K562 (cell line): ENCODE data around the gene GRM2. TPM values are rescaled to one million over a fixed set of nuclear protein-coding genes. Genes with fewer than 3 reads are reported as not detected.

Source experiments
- CREB3 ChIP-seq: fragments of 450-650 bp; conservative IDR thresholded peaks from 2 replicates; pipeline ENCODE4 v1.6.1; 2016; ENCODE audit warnings: missing genetic modification characterization, low read depth, mild to moderate bottlenecking, missing compliant biosample characterization, moderate library complexity
- CREBBP ChIP-seq: IDR thresholded peaks from one replicate; pipeline ENCODE4 v1.6.1; 2012; ENCODE audit warnings: low read depth, mild to moderate bottlenecking, control low read depth, inconsistent platforms, low read length
- E2F5 ChIP-seq: sonication (generic); formaldehyde crosslinking; IDR thresholded peaks from 2 replicates; pipeline ENCODE4 v1.8.0; 2022; ENCODE audit warnings: mild to moderate bottlenecking, missing genetic modification reagents
- EHMT2 ChIP-seq: fragments of 450-650 bp; IDR thresholded peaks from 2 replicates; pipeline ENCODE4 v1.6.1; 2018; ENCODE audit warnings: antibody characterized with exemption
- KLF16 ChIP-seq: IDR thresholded peaks from 2 replicates; pipeline ENCODE4 v1.6.1; 2016; ENCODE audit warnings: antibody characterized with exemption
- MYC ChIP-seq, 2 experiments: fragments of 250-450 bp in 1 of 2; sonication (Bioruptor Pico) in 1 of 2; IDR thresholded peaks; 2 replicates each; pipeline versions ENCODE4 v1.5.1 to v1.6.1; 2012 to 2021; ENCODE audit warnings: low read depth in 2 of 2, borderline replicate concordance in 1 of 2, improper control_type of control experiment in 1 of 2, low read length in 1 of 2, mild to moderate bottlenecking in 1 of 2, moderate library complexity in 1 of 2
- NCOA2 ChIP-seq, 2 experiments: fragments of 450-650 bp; IDR thresholded peaks; 2 replicates each; pipeline ENCODE4 v1.6.1; 2018; ENCODE audit warnings: mild to moderate bottlenecking in 2 of 2, moderate library complexity in 1 of 2; ENCODE audit not compliant: partially characterized antibody in 2 of 2
- NFIX ChIP-seq: fragments of 250-450 bp; sonication (Bioruptor Pico); IDR thresholded peaks from 2 replicates; pipeline ENCODE4 v1.4.0; 2020; ENCODE audit warnings: low read depth, mild to moderate bottlenecking, moderate library complexity
- NFXL1 ChIP-seq: fragments of 450-650 bp; formaldehyde crosslinking; IDR thresholded peaks from 2 replicates; pipeline ENCODE4 v1.4.0; 2021; ENCODE audit warnings: mild to moderate bottlenecking
- PCBP1 ChIP-seq: fragments of 200-400 bp; formaldehyde crosslinking; IDR thresholded peaks from 2 replicates; pipeline ENCODE4 v1.6.1; 2018; ENCODE audit warnings: mild to moderate bottlenecking, low read depth, low read length; ENCODE audit not compliant: poor library complexity, severe bottlenecking
- PHB2 ChIP-seq: fragments of 450-650 bp; IDR thresholded peaks from 2 replicates; pipeline ENCODE4 v1.6.1; 2017; ENCODE audit warnings: low read depth
- SRSF3 ChIP-seq: fragments of 200-400 bp; formaldehyde crosslinking; IDR thresholded peaks from 2 replicates; pipeline ENCODE4 v1.6.1; 2016; ENCODE audit warnings: mild to moderate bottlenecking, low read length, moderate library complexity; ENCODE audit not compliant: insufficient read depth
- STAT6 ChIP-seq: sonication (generic); formaldehyde crosslinking; IDR thresholded peaks from 2 replicates; pipeline ENCODE4 v1.8.1; 2023; ENCODE audit warnings: mild to moderate bottlenecking, missing genetic modification reagents
- TCF7 ChIP-seq: sonication (generic); IDR thresholded peaks from 2 replicates; pipeline ENCODE4 v1.6.1; 2016; ENCODE audit warnings: antibody characterized with exemption, borderline replicate concordance
- YY1 ChIP-seq, 3 experiments: IDR thresholded peaks; 2 replicates each; pipeline ENCODE4 v1.6.1; 2011; ENCODE audit warnings: low read length in 2 of 3, mild to moderate bottlenecking in 2 of 3, moderate library complexity in 2 of 3, borderline replicate concordance in 1 of 3, control low read depth in 1 of 3, low read depth in 1 of 3; ENCODE audit not compliant: insufficient read depth in 3 of 3, insufficient replicate concordance in 2 of 3, control insufficient read depth in 1 of 3, insufficient read length in 1 of 3; ENCODE audit errors: extremely low read depth in 1 of 3
- ZBTB9 ChIP-seq: fragments of 450-650 bp; formaldehyde crosslinking; IDR thresholded peaks from 2 replicates; pipeline ENCODE4 v1.4.0; 2020; ENCODE audit warnings: mild to moderate bottlenecking, moderate library complexity
- ZNF184 ChIP-seq: sonication (generic); formaldehyde crosslinking; IDR thresholded peaks from 2 replicates; pipeline ENCODE4 v1.5.0; 2020; ENCODE audit warnings: missing genetic modification reagents
- ZNF449 ChIP-seq: fragments of 250-450 bp; sonication (Bioruptor Pico); IDR thresholded peaks from 2 replicates; pipeline ENCODE4 v1.8.0; 2022; ENCODE audit warnings: moderate library complexity, mild to moderate bottlenecking, inconsistent platforms
- ZNF717 ChIP-seq: fragments of 250-450 bp; sonication (Bioruptor Pico); IDR thresholded peaks from 2 replicates; pipeline ENCODE4 v1.5.0; 2021
- polyA plus RNA-seq, 8 experiments: library from polyadenylated mRNA; depleted of rRNA in 4 of 8; stranded (reverse) in 5 of 8; unstranded in 3 of 8; fragments of >200 nt; fragmentation: Nextera tagmentation in 2 of 8; fragmentation: Illumina TruSeq in 1 of 8; extraction: Ambion mirVana in 2 of 8; extraction: Trizol in 1 of 8; gene quantifications; 2 replicates each; pipeline versions ENCODE4 v1.2.1 to v1.2.3, GENCODE V29; 2011 to 2014; ENCODE audit warnings: inconsistent platforms in 1 of 8, missing spikeins in 1 of 8
- total RNA-seq, 7 experiments: library from RNA; depleted of rRNA in 6 of 7; stranded (reverse); fragments of >200 nt in 6 of 7; fragmentation: Illumina TruSeq in 2 of 7; extraction: Trizol in 2 of 7; gene quantifications; 2 replicates each; pipeline versions ENCODE4 v1.2.1 to v1.2.3, GENCODE V29; 2011 to 2021; ENCODE audit warnings: low replicate concordance in 1 of 7

Gene GRM2
- total and polyA plus RNA-seq, 9 of the 15 experiments (the other 6 are each of a cell fraction or from before 2014, with no cell fraction given) = not detected

- TF ChIP-seq YY1 (IDR thresholded peaks at IDR 0.05; ENCODE audit: borderline replicate concordance in 1 of 3, control insufficient read depth in 1 of 3, extremely low read depth in 1 of 3, insufficient read depth in 3 of 3, insufficient read length in 1 of 3, insufficient replicate concordance in 2 of 3, low read depth in 1 of 3, low read length in 2 of 3) (peak in 1 of 3 experiments; percentile 15), CREB3 (no peak), ZNF449 (CRISPR knock-in tag) (no peak), EHMT2 (no peak), KLF16 (no peak), MYC (IDR thresholded peaks at IDR 0.05; ENCODE audit: low read depth, low read length) (peak; percentile 40; the same call in 1 of the 2 replicates), MYC (CRISPR knock-in tag; IDR thresholded peaks at IDR 0.05; ENCODE audit: borderline replicate concordance, low read depth) (no peak), TCF7 (no peak), PCBP1 (no peak), ZNF184 (CRISPR knock-in tag) (no peak), CREBBP (no peak), SRSF3 (no peak), E2F5 (CRISPR knock-in tag) (no peak), NCOA2 (IDR thresholded peaks at IDR 0.05; ENCODE audit: partially characterized antibody in 2 of 2) (no peak), NFIX (CRISPR knock-in tag) (no peak), ZBTB9 (CRISPR knock-in tag) (no peak), PHB2 (no peak), STAT6 (CRISPR knock-in tag) (no peak), ZNF717 (CRISPR knock-in tag) (no peak), NFXL1 (CRISPR knock-in tag) (no peak)
These were observed 35.0 kb upstream of the GRM2 start (continued) for GRCh38 chr3:51671734-51672475.
